ENCODE results near the gene RNASE8.

GRCh38 chr14:21092273-21093011 is 34.8 kb downstream of the RNASE8 start:
- TF ChIP-seq CTCF (IDR thresholded peaks at IDR 0.05) (peak; percentile 100), POLR2AphosphoS5 (IDR thresholded peaks at IDR 0.05) (peak in 2 of 3 donors; percentile 62 to 67), EP300 (IDR thresholded peaks at IDR 0.05; ENCODE audit: low read depth) (no peak)
